B cell (primary cell): ENCODE measurements around the gene ITPR3. TPM values are rescaled to one million over a fixed set of nuclear protein-coding genes. Genes with fewer than 3 reads are reported as not detected.

Experiments used
- ATAC-seq: fragments of 200-7000 bp; cut with Tn5 transposase; one replicate; pipeline ENCODE4 v1.10.0; 2021; ENCODE audit warnings: low read depth, mild to moderate bottlenecking, moderate number of reproducible peaks, moderate library complexity
- CTCF ChIA-PET: fragments of 350-600 bp; sonication (Branson Sonifier 250); formaldehyde crosslinking; loops from one replicate; lab custom pipeline; 2021; ENCODE audit warnings: antibody characterized with exemption, inconsistent platforms; lab: Charles Lee
- POLR2A ChIA-PET: fragments of 350-600 bp; sonication (Branson Sonifier 250); formaldehyde crosslinking; loops from one replicate; lab custom pipeline; 2021; ENCODE audit warnings: antibody characterized with exemption; lab: Charles Lee
- DNase-seq: peaks from one replicate; pipeline ENCODE4 v3.0.0; 2013
- H2AFZ ChIP-seq: 2 replicates; pipeline ENCODE4 v1.6.1; 2012; ENCODE audit warnings: mild to moderate bottlenecking, low read depth, low read length; ENCODE audit not compliant: insufficient read depth, poor library complexity, severe bottlenecking
- H3K27ac ChIP-seq, 2 donors: 1 replicate in 1 of 2; 2 replicates in 1 of 2; pipeline ENCODE4 v1.5.1; 2012 to 2013; ENCODE audit warnings: low read length in 2 of 2, mild to moderate bottlenecking in 2 of 2, moderate library complexity in 1 of 2
- H3K27me3 ChIP-seq, 4 experiments: fragments of 200-600 bp in 1 of 4; sonication (generic) in 1 of 4; replicated peaks in 1 of 4; 1 replicate in 2 of 4; 2 replicates in 2 of 4; pipeline versions ENCODE4 v1.6.1 to v1.7.0; 2013 to 2016; ENCODE audit warnings: low read length in 3 of 4, mild to moderate bottlenecking in 2 of 4, mixed read lengths in 1 of 4, moderate library complexity in 1 of 4; ENCODE audit not compliant: insufficient read depth in 4 of 4, control insufficient read depth in 3 of 4; ENCODE audit errors: control extremely low read depth in 1 of 4
- H3K36me3 ChIP-seq, 2 experiments: replicated peaks in 1 of 2; 1 replicate in 1 of 2; 2 replicates in 1 of 2; pipeline versions ENCODE4 v1.6.1 to v1.7.1; 2013; ENCODE audit warnings: low read length in 1 of 2; ENCODE audit not compliant: insufficient read depth in 2 of 2, control insufficient read depth in 1 of 2; ENCODE audit errors: control extremely low read depth in 1 of 2, extremely low read depth in 1 of 2
- H3K4me1 ChIP-seq, 2 donors: fragments of 200-600 bp in 1 of 2; sonication (generic) in 1 of 2; 1 replicate in 1 of 2; 2 replicates in 1 of 2; pipeline versions ENCODE4 v1.5.1 to v1.6.1; 2013 to 2017; ENCODE audit warnings: low read length in 2 of 2; ENCODE audit not compliant: control insufficient read depth in 2 of 2, insufficient read depth in 2 of 2
- H3K4me2 ChIP-seq: replicated peaks from 2 replicates; pipeline ENCODE3; 2012; ENCODE audit warnings: mild to moderate bottlenecking, low read depth, low read length; ENCODE audit not compliant: poor library complexity, severe bottlenecking
- H3K4me3 ChIP-seq, 5 experiments: fragments of 200-600 bp in 1 of 5; sonication (generic) in 1 of 5; 1 replicate in 3 of 5; 2 replicates in 2 of 5; pipeline versions ENCODE4 v1.5.1 to v1.7.0; 2011 to 2016; ENCODE audit warnings: low read length in 4 of 5, mild to moderate bottlenecking in 4 of 5, low read depth in 2 of 5, control low read depth in 1 of 5, moderate library complexity in 1 of 5; ENCODE audit not compliant: insufficient read depth in 1 of 5; ENCODE audit errors: control extremely low read depth in 1 of 5, extremely low read depth in 1 of 5
- H3K79me2 ChIP-seq: fragments of 200-600 bp; sonication (generic); one replicate; pipeline ENCODE4 v1.6.0; 2016; ENCODE audit warnings: low read length; ENCODE audit not compliant: control insufficient read depth, insufficient read depth
- H3K9ac ChIP-seq: fragments of 200-600 bp; sonication (generic); 2 replicates; pipeline ENCODE4 v1.6.1; 2017; ENCODE audit warnings: mild to moderate bottlenecking, low read length, moderate library complexity
- H3K9me3 ChIP-seq, 3 donors: one replicate each; pipeline versions ENCODE4 v1.6.1 to v1.7.1; 2013; ENCODE audit warnings: low read length in 2 of 3; ENCODE audit not compliant: control insufficient read depth in 2 of 3, insufficient read depth in 1 of 3; ENCODE audit errors: control extremely low read depth in 1 of 3
- H4K20me1 ChIP-seq: 2 replicates; pipeline ENCODE4 v1.6.0; 2012; ENCODE audit warnings: mild to moderate bottlenecking, low read length; ENCODE audit not compliant: insufficient read depth, control insufficient read depth, poor library complexity, severe bottlenecking
- H3K27ac Mint-ChIP-seq: one replicate; pipeline ENCODE4 v1.8.0; 2021; ENCODE audit warnings: mixed read lengths
- H3K27me3 Mint-ChIP-seq: one replicate; pipeline ENCODE4 v1.8.0; 2021; ENCODE audit warnings: mixed read lengths
- H3K4me1 Mint-ChIP-seq: one replicate; pipeline ENCODE4 v1.8.0; 2021; ENCODE audit warnings: mixed read lengths
- H3K4me3 Mint-ChIP-seq: one replicate; pipeline ENCODE4 v1.8.0; 2021; ENCODE audit warnings: mixed read lengths
- H3K9me3 Mint-ChIP-seq: one replicate; pipeline ENCODE4 v1.8.0; 2022; ENCODE audit warnings: mixed read lengths; ENCODE audit not compliant: insufficient read depth
- EZH2 ChIP-seq: IDR thresholded peaks from 2 replicates; pipeline ENCODE4 v1.6.1; 2012; ENCODE audit warnings: borderline replicate concordance, low read depth, mild to moderate bottlenecking, moderate library complexity, low read length; ENCODE audit not compliant: insufficient read depth, poor library complexity, severe bottlenecking
- WGBS: methylation state at CpG from one replicate; pipeline ENCODE4 v1.1.5; 2013; ENCODE audit warnings: missing lambda C conversion rate; ENCODE audit not compliant: insufficient coverage; 5-methylcytosine and 5-hydroxymethylcytosine counted together
- intact Hi-C: fragments of 100-400 bp; cut with micrococcal nuclease; formaldehyde crosslinking; loops from one replicate; pipeline ENCODE4 v1.10.0; 2022
- polyA plus RNA-seq: library from polyadenylated mRNA; depleted of rRNA; stranded (reverse); fragments of >200 nt; gene quantifications from 2 replicates; pipeline ENCODE4 v1.2.3, GENCODE V29; 2012
- total RNA-seq, 2 donors: library from RNA; stranded (reverse); fragments of 120-200 nt in 1 of 2; gene quantifications; 1 replicate in 1 of 2; 2 replicates in 1 of 2; pipeline versions ENCODE4 v1.2.3 to v1.2.4, GENCODE V29; 2013 to 2022
- TF ChIP-seq, protein P1 (sequence below): fragments of 200-600 bp; IDR thresholded peaks from one replicate; pipeline ENCODE4 v1.8.0; 2022; ENCODE audit warnings: antibody characterized with exemption, mild to moderate bottlenecking

ITPR3 gene
- total and polyA plus RNA-seq, 2 donors (not counting 1 experiment from before 2014, with no cell fraction given) = 61.9 to 67.6 TPM

DNA sequence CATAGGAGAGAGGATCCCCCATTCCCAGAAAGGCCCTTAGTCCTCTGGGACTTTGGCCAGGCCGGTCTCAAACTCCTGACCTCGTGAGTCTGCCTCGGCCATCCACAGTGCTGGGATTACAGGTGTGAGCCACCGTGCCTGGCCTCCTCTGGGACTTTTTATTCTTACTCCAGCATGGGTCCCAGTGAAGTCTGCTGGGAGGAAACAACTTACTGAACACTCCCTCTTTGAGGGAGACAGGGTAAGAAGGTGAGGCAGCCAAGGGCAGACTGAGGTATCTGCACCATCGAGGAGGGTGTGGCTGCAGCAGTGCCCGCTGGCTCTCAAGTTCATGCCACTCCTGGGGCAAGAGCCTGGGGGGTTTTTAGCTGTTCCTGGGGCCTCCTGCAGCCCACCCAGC, 43.4 kb upstream of the ITPR3 start:
- Histone ChIP-seq H3K4me3 (peak overlapping the region in 4 of 5 experiments; percentile 65 to 87 (median 75)), H3K4me2 (peak overlapping the region; percentile 77), H2AFZ (no peak overlapping the region), H3K36me3 (peaks cover 0 to 42% of the 10 kb centered on the region in 2 experiments), H3K9me3 (no peaks in the 10 kb centered on the region), H4K20me1 (peaks cover 7% of the 10 kb centered on the region), H3K4me1 (peaks cover 20 to 33% of the 10 kb centered on the region in 2 donors), H3K27ac (peak overlapping the region; percentile 73 to 89), H3K27me3 (no peaks in the 10 kb centered on the region), H3K79me2 (peaks cover 35% of the 10 kb centered on the region), H3K9ac (peak overlapping the region; percentile 89)
- intact Hi-C loops = no loop called here
- H3K27me3 Mint-ChIP-seq = no peaks in the 10 kb centered on the region
- ATAC-seq = no peak
- WGBS = 86% methylated on average over 6 of the region's 6 CpGs
- ChIA-PET POLR2A (interaction anchor here (0.7 kb wide), 1 partner anchor 234 kb away, joined by 3 read pairs; no protein-coding TSS in a partner anchor), CTCF (interaction anchor here (1.4 to 5.9 kb wide), 3 partner anchors 9 to 30 kb away, joined by 4 to 28 read pairs (median 5); no protein-coding TSS in a partner anchor)
- H3K9me3 Mint-ChIP-seq = no peaks in the 10 kb centered on the region
- no peak for DNase-seq
- TF ChIP-seq, protein P1, sequence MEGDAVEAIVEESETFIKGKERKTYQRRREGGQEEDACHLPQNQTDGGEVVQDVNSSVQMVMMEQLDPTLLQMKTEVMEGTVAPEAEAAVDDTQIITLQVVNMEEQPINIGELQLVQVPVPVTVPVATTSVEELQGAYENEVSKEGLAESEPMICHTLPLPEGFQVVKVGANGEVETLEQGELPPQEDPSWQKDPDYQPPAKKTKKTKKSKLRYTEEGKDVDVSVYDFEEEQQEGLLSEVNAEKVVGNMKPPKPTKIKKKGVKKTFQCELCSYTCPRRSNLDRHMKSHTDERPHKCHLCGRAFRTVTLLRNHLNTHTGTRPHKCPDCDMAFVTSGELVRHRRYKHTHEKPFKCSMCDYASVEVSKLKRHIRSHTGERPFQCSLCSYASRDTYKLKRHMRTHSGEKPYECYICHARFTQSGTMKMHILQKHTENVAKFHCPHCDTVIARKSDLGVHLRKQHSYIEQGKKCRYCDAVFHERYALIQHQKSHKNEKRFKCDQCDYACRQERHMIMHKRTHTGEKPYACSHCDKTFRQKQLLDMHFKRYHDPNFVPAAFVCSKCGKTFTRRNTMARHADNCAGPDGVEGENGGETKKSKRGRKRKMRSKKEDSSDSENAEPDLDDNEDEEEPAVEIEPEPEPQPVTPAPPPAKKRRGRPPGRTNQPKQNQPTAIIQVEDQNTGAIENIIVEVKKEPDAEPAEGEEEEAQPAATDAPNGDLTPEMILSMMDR = no peak
- TF ChIP-seq EZH2 = no peak
- H3K4me3 Mint-ChIP-seq = peak overlapping the region; percentile 95
- peak overlapping the region; percentile 95 for H3K27ac Mint-ChIP-seq
- peaks cover 27% of the 10 kb centered on the region for H3K4me1 Mint-ChIP-seq

DNA sequence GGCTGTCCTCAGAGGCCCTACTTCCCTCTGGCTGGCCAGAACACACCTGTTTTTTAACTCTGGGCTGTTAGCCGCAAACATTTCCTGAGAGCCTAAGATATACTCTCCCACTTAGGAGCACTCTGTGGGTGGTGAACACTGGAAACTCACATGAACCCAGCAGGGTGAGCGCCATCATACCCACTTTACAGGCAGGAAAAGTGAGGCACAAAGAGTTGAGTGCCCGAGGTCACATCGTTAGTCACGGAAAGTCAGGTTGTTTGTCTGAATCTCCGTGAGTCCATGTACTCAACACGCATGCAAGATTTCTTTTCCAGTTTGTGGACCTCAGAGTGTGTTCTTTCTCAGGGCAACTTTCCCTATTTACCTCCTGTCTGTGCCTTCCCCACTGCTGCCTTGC, 43.0 kb upstream of the ITPR3 start:
- H3K4me3 Mint-ChIP-seq = peak overlapping the region; percentile 95
- no peaks in the 10 kb centered on the region for H3K9me3 Mint-ChIP-seq
- no peak for TF ChIP-seq EZH2
- TF ChIP-seq, protein P1 = no peak
- H3K27me3 Mint-ChIP-seq = no peaks in the 10 kb centered on the region
- WGBS = 70% methylated on average over 7 of the region's 7 CpGs
- peak overlapping the region; percentile 89 for H3K9ac ChIP-seq
- peaks cover 20 to 33% of the 10 kb centered on the region in 2 donors for H3K4me1 ChIP-seq
- ChIA-PET CTCF (interaction anchor here (0.9 to 15.7 kb wide), 6 partner anchors 9 to 167 kb away, joined by 3 to 213 read pairs (median 6); partner anchors contain the start of gene ZBTB9), POLR2A (no interaction called here)
- H3K27me3 ChIP-seq = no peaks in the 10 kb centered on the region
- H4K20me1 ChIP-seq = peaks cover 7% of the 10 kb centered on the region
- H3K36me3 ChIP-seq = peaks cover 0 to 42% of the 10 kb centered on the region in 2 experiments
- no peaks in the 10 kb centered on the region for H3K9me3 ChIP-seq
- H3K4me3 ChIP-seq = peak overlapping the region in 4 of 5 experiments; percentile 65 to 87 (median 75)
- DNase-seq (no peak), ATAC-seq (no peak)
- H3K27ac ChIP-seq = peak overlapping the region; percentile 73 to 89
- H3K27ac Mint-ChIP-seq = peak overlapping the region; percentile 95
- intact Hi-C loops = no loop called here
- peak overlapping the region; percentile 77 for H3K4me2 ChIP-seq
- H3K4me1 Mint-ChIP-seq = peaks cover 27% of the 10 kb centered on the region
- H2AFZ ChIP-seq = no peak overlapping the region
- peaks cover 35% of the 10 kb centered on the region for H3K79me2 ChIP-seq
